NCI-H524 treated with DMSO at 0.1 percent for 48 hours (cell line): ENCODE results near the gene MGARP.
"Not testable (repeated sequence)": the region's sequence is repeated elsewhere in the genome, so short reads cannot be mapped to it uniquely, and the experiment has no call there.

Experiments
- DNase-seq: peaks from one replicate; lab custom pipeline; 2025; lab: John Stamatoyannopoulos, UW

The MGARP gene

GRCh38 chr4:139279760-139280620 is at the start of gene MGARP:
Gene MGARP (minus strand): TSS chr4:139280225. CDS start chr4:139280158, 67 bp downstream.
- peak; percentile 15 for DNase-seq

GRCh38 chr4:139329665-139330200 is 49.7 kb upstream of the MGARP start:
- no peak for DNase-seq

DNA sequence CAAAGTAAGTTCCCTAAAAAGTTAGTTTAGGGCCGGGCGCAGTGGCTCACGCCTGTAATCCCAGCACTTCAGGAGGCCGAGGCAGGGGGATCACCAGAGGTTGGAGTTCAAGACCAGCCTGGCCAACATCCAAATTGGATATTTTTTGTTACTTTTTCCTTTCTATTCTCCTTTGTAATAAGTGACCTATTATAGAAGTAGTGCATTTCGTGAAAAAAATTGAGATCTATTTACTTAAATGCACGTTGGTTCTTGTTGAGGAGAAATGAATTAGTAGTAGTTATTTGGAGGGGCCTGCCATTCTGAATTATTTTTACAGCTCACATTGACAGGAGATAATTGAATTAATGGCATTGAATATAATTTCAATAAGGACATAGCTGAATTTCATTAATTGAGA is 44.6 kb upstream of the MGARP start:
- no peak for DNase-seq

- DNase-seq = not testable (repeated sequence)
Measured at GRCh38 chr4:139322541-139322940, 42.5 kb upstream of the MGARP start.

- not testable (repeated sequence) for DNase-seq
Measured at GRCh38 chr4:139322070-139322469, 42.0 kb upstream of the MGARP start.

- no peak for DNase-seq
Measured at GRCh38 chr4:139319571-139319970, 39.5 kb upstream of the MGARP start.

- DNase-seq = no peak
Measured at GRCh38 chr4:139317635-139318034, 37.6 kb upstream of the MGARP start.

DNA sequence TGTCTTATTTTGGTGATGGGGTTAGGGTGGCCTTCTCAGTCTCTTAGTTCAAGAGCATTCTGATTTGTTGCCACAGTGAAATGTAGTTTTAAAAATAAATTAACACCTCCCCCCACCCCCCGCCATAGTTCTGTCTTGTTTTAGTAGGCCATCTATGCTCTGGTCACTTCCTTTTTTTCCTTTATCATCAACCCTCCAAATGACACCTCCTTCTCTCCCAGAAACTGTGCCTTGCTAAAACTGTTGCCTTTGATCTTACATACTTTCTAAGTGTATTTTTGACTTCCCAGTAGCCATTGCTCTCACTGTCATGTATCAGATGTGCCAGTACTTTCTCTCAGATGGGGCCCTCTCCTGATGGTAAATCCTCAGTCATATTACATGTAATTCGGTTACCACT is 36.7 kb upstream of the MGARP start:
- no peak for DNase-seq

DNA sequence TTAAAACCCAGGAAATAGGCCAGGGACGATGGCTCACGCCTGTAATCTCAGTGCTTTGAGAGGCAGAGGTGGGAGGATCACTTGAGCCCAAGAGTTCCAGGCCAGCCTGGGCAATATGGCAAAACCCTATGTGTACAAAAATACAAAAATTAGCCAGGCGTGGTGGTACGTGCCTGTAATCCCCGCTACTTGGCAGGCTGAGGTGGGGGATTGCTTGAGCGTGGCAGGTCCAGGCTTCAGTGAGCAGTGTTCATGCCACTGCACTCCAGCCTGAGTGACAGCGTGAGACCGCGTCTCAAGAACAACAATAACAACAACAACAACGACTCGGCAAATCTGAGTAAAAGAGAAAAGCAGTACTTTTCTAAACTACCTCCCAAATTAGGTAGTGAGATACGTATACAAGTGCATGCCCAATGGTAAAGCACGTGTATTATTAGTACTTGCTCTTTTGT is 35.2 kb upstream of the MGARP start:
- DNase-seq = no peak

- DNase-seq = no peak
Measured at GRCh38 chr4:139314047-139314800, 34.2 kb upstream of the MGARP start.

- DNase-seq = not testable (repeated sequence)
Measured at GRCh38 chr4:139313414-139313813, 33.4 kb upstream of the MGARP start.

- no peak for DNase-seq
Measured at GRCh38 chr4:139312552-139313332, 32.7 kb upstream of the MGARP start.

DNA sequence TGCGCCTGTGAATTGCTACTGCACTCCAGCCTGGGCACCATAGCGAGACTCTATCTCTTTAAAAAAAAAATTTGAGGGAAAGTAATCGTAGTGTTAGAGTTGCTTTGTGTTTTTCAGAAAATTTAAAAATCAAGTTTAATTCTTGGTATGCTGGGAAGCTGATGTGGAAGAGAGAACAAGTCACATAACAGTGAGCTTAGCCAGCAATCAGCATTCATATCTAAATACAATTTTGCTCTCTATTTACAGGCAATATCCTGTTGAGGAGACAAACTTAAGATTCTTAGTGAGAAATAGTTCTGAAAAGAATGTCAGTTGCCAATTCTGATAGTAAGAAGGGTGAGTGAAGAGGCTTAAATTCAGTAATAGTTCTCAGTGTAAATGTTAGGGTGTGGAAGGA is 31.9 kb upstream of the MGARP start:
- DNase-seq = no peak

DNA sequence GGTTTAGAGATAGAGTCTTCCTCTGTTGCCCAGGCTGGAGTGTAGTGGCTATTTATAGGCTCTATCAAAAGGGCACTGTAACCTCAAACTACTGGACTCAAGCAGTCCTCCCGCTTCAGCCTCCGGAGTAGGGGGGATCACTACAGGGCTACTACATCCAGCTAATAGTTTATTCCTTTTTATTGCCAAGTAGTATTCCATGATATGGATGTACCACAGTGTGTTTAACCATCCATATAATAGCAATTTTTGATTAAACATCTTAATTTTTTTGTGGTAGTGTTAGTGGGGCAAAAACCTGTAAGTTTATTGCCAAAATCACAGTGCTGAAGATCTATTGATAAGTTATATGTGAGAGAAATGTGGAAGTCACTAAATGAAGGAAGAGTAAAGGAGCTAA is 24.9 kb upstream of the MGARP start:
- DNase-seq = no peak

DNA sequence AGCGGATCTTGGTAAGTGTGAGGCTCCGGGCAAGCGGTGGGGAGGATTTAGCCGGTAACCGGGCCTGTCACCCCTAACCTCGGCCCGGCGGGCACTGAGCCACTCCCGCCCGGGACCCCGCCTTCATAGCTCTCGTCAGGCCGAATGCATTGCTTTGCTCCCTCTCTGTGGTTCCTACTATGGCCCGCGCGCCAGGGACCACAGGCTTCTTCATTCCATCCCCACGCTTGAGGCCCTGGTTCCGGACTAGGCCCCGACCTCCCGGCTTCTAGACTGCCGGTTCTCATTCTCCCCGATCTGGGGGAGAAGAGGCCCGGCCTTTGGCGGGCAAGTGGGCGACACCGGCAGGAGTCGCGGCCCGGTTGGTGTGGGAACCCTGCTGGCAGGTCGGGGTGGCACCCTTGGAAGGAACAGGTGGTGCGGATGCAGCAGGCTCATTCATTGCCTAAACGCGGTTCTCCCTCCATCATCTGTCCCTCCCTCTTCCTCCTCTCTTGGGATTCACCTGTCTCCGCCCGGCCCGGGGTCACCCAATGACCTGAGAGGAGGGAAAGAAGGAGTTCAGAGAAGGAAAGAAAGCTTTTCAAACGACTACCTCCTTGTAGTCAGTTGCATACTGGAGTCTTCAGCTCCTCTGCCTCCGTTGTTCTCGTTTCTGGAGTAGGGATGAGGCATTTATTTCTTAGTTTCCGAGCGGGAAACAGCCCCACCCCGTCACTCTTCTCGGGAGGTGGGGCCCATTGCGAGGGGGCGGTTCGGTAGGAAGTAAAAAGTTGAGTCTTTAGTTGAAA is 22.0 kb upstream of the MGARP start, which contains the start of gene NDUFC1:
TSS of gene NDUFC1 (minus strand) at position 657 of the 791 bp plus-strand sequence. CDS start 6,679 bp downstream, outside the sequence.
- DNase-seq = no peak

GRCh38 chr4:139301113-139301820 is 21.2 kb upstream of the MGARP start, which contains the start of gene NAA15:
Gene NAA15 (plus strand): TSS chr4:139301505. CDS start chr4:139301778, 273 bp downstream.
- DNase-seq = peak; percentile 81

GRCh38 chr4:139300431-139301112 is 20.5 kb upstream of the MGARP start:
- DNase-seq = no peak

GRCh38 chr4:139299536-139299935 is 19.5 kb upstream of the MGARP start:
- no peak for DNase-seq

GRCh38 chr4:139297001-139297410 is 17.0 kb upstream of the MGARP start:
- DNase-seq = no peak

DNA sequence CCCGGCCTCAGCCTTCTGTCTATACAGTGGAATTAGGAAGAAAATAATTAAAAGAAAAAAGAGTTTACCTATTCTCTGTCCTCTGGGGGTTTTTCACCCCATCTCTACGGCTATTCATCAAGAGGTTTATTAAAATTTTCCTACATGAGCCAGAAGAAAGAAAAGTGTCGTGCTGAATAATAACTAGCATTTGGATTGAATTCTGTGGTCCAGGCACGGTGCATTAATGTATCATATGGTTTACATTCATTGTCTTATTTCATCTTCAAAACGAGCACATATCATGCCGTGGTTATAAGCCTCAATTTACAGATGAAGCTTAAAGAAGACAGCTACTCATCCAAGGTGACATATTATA is 15.9 kb upstream of the MGARP start:
- DNase-seq = no peak
